Colonic mucosa (tissue), 4 donors: ENCODE data around the gene HSPA4. TPM values are rescaled to one million over a fixed set of nuclear protein-coding genes. Genes with fewer than 3 reads are reported as not detected.

Source experiments
- DNase-seq: peaks from one replicate; pipeline ENCODE4 v3.0.0-alpha.2; 2020
- H3K27ac ChIP-seq: fragments of 200-600 bp; one replicate; pipeline ENCODE4 v1.8.0; 2021
- H3K27me3 ChIP-seq: fragments of 200-600 bp; one replicate; pipeline ENCODE4 v1.8.0; 2021
- H3K36me3 ChIP-seq: fragments of 200-600 bp; one replicate; pipeline ENCODE4 v1.8.0; 2021
- H3K4me1 ChIP-seq: fragments of 200-600 bp; one replicate; pipeline ENCODE4 v1.8.0; 2021; ENCODE audit warnings: mild to moderate bottlenecking
- H3K4me3 ChIP-seq: fragments of 200-600 bp; one replicate; pipeline ENCODE4 v1.8.0; 2021
- H3K9ac ChIP-seq, 2 donors: one replicate each; pipeline ENCODE4 v1.7.0; 2013; ENCODE audit warnings: control low read depth in 2 of 2, low read depth in 2 of 2, low read length in 2 of 2
- H3K9me3 ChIP-seq: fragments of 200-600 bp; one replicate; pipeline ENCODE4 v1.8.0; 2021
- CTCF ChIP-seq: fragments of 200-600 bp; IDR thresholded peaks from one replicate; pipeline ENCODE4 v1.8.0; 2022; ENCODE audit warnings: antibody characterized with exemption, mild to moderate bottlenecking
- intact Hi-C: fragments of 100-400 bp; cut with DNase I; formaldehyde crosslinking; loops from one replicate; pipeline ENCODE4 v1.14.1; 2022
- total RNA-seq, 2 donors: library from RNA; stranded (reverse); fragmentation: NEBNext Ultra II Directional in 1 of 2; extraction: Animal tissue kit (Norgen Biotek cat#: 25700) in 1 of 2; gene quantifications; one replicate each; pipeline ENCODE4 v1.2.1, GENCODE V29; 2021
- donor health status: healthy.
- donor health status: DM: no; HTN: no; CAD: no.
- donor health status: DM: no; HTN: no; CAD: no.

Gene HSPA4
- total RNA-seq, 2 donors from 2014 or later, result 91.2 to 132 TPM

- H3K4me1 ChIP-seq, result peaks cover 7% of the 10 kb centered on the region
- no peak for TF ChIP-seq CTCF
- intact Hi-C loops, result no loop called here
- H3K36me3 ChIP-seq, result no peaks in the 10 kb centered on the region
- H3K27ac ChIP-seq, result peak within 1 kb of the TSS; percentile 97
- H3K9me3 ChIP-seq, result no peaks in the 10 kb centered on the region
- DNase-seq, result peak; percentile 97
- no peaks in the 10 kb centered on the region for H3K27me3 ChIP-seq
- peak within 1 kb of the TSS; percentile 75 for H3K4me3 ChIP-seq
- peak within 1 kb of the TSS; percentile 83 to 98 for H3K9ac ChIP-seq
Observed at GRCh38 chr5:133025804-133026663, 25.8 kb upstream of the HSPA4 start, which contains the start of gene ZCCHC10. ZCCHC10 (minus strand) TSS chr5:133026549; CDS start chr5:133026537, 12 bp downstream.

- Histone ChIP-seq H3K4me3 (peak overlapping the region; percentile 75), H3K36me3 (no peaks in the 10 kb centered on the region), H3K27ac (peak overlapping the region; percentile 97), H3K9ac (peak overlapping the region in 1 of 2 donors; percentile 5), H3K4me1 (peaks cover 7% of the 10 kb centered on the region), H3K9me3 (no peaks in the 10 kb centered on the region), H3K27me3 (no peaks in the 10 kb centered on the region)
- no peak for DNase-seq
- TF ChIP-seq CTCF, result no peak
- intact Hi-C loops, result no loop called here
Observed at GRCh38 chr5:133026664-133027153, 25.1 kb upstream of the HSPA4 start.

- no peak for DNase-seq
- Histone ChIP-seq H3K36me3 (no peaks in the 10 kb centered on the region), H3K4me3 (no peak overlapping the region), H3K4me1 (peaks cover 7% of the 10 kb centered on the region), H3K27ac (no peak overlapping the region), H3K27me3 (no peaks in the 10 kb centered on the region), H3K9me3 (no peaks in the 10 kb centered on the region), H3K9ac (no peak overlapping the region)
- intact Hi-C loops, result no loop called here
- TF ChIP-seq CTCF, result no peak
Observed at GRCh38 chr5:133029416-133029815, 22.4 kb upstream of the HSPA4 start.

- no peak for TF ChIP-seq CTCF
- Histone ChIP-seq H3K27ac (no peak overlapping the region), H3K36me3 (no peaks in the 10 kb centered on the region), H3K9ac (no peak overlapping the region), H3K27me3 (no peaks in the 10 kb centered on the region), H3K4me3 (no peak overlapping the region), H3K9me3 (no peaks in the 10 kb centered on the region), H3K4me1 (no peaks in the 10 kb centered on the region)
- intact Hi-C loops, result no loop called here
- DNase-seq, result no peak
Observed at GRCh38 chr5:133030343-133031005, 21.3 kb upstream of the HSPA4 start.

- no peaks in the 10 kb centered on the region for H3K27me3 ChIP-seq
- no peaks in the 10 kb centered on the region for H3K4me1 ChIP-seq
- no peaks in the 10 kb centered on the region for H3K9me3 ChIP-seq
- intact Hi-C loops, result no loop called here
- H3K4me3 ChIP-seq, result no peak overlapping the region
- peak; percentile 41 for DNase-seq
- H3K27ac ChIP-seq, result peak overlapping the region; percentile 80
- TF ChIP-seq CTCF, result no peak
- peak overlapping the region; percentile 18 to 48 for H3K9ac ChIP-seq
- no peaks in the 10 kb centered on the region for H3K36me3 ChIP-seq
Observed at GRCh38 chr5:133032852-133033742, 18.7 kb upstream of the HSPA4 start.
